ENCODE data around the gene ARAF. TPM values are rescaled to one million over a fixed set of nuclear protein-coding genes. Genes with fewer than 3 reads are reported as not detected.

Gene ARAF
- total and polyA plus RNA-seq, 2 of the 8 experiments (the other 6 are each of a cell fraction or from before 2014, with no cell fraction given): 39.0 to 45.2 TPM

- no peak for TF ChIP-seq ATF2 (IDR thresholded peaks at IDR 0.05; ENCODE audit: low read length)
- TF ChIP-seq SIX5 (IDR thresholded peaks at IDR 0.05; ENCODE audit: low read depth, low read length): no peak
- TF ChIP-seq MAX (IDR thresholded peaks at IDR 0.05): no peak
- no peak for TF ChIP-seq MAFK (IDR thresholded peaks at IDR 0.05; ENCODE audit: low read depth, low read length)
- TF ChIP-seq YY1 (IDR thresholded peaks at IDR 0.05; ENCODE audit: low read depth, low read length): no peak
These were observed 27.1 kb downstream of the ARAF start (continued) for GRCh38 chrX:47587906-47588735.

Measured in H1 (cell line).